Pulmonary artery endothelial cell (primary cell): ENCODE results near the gene OXNAD1. TPM values are rescaled to one million over a fixed set of nuclear protein-coding genes. Genes with fewer than 3 reads are reported as not detected.
A peak's percentile ranks its signal among the peaks of the same experiment; 100 is the strongest.

ENCODE experiments used
- DNase-seq: peaks from one replicate; pipeline ENCODE4 v3.0.0-alpha.2; 2011; ENCODE audit warnings: low read depth, low spot score
- total RNA-seq: library from RNA; depleted of rRNA; stranded (reverse); fragments of >200 nt; gene quantifications from 2 replicates; pipeline ENCODE4 v1.2.3, GENCODE V29; 2014

Gene OXNAD1
- total RNA-seq, 1 donor from 2014 or later = 13.9 TPM

GRCh38 chr3:16277471-16277870 lies 12.5 kb downstream of the OXNAD1 start:
- DNase-seq = peak; percentile 3

- DNase-seq = no peak
These were observed 14.2 kb downstream of the OXNAD1 start for GRCh38 chr3:16279010-16279801.

GRCh38 chr3:16280671-16281070 lies 15.7 kb downstream of the OXNAD1 start:
- peak; percentile 27 for DNase-seq

- no peak for DNase-seq
These were observed 19.6 kb downstream of the OXNAD1 start for GRCh38 chr3:16284633-16285032.

- no peak for DNase-seq
These were observed 21.1 kb downstream of the OXNAD1 start for GRCh38 chr3:16286161-16286560.

GRCh38 chr3:16286751-16287543 lies 21.9 kb downstream of the OXNAD1 start:
- DNase-seq = no peak

GRCh38 chr3:16288664-16289063 lies 23.7 kb downstream of the OXNAD1 start:
- DNase-seq = no peak

- no peak for DNase-seq
These were observed 24.3 kb downstream of the OXNAD1 start for GRCh38 chr3:16289144-16289889.

GRCh38 chr3:16290007-16290826 lies 25.2 kb downstream of the OXNAD1 start:
- no peak for DNase-seq

- DNase-seq = no peak
These were observed 25.8 kb downstream of the OXNAD1 start for GRCh38 chr3:16290827-16291196.

- DNase-seq = no peak
These were observed 29.8 kb downstream of the OXNAD1 start for GRCh38 chr3:16294844-16295243.

- no peak for DNase-seq
These were observed 30.4 kb downstream of the OXNAD1 start for GRCh38 chr3:16295298-16295890.

GRCh38 chr3:16297997-16298885 lies 33.2 kb downstream of the OXNAD1 start:
- DNase-seq = no peak

GRCh38 chr3:16298891-16299290 lies 33.9 kb downstream of the OXNAD1 start:
- DNase-seq = no peak

GRCh38 chr3:16299746-16300145 lies 34.7 kb downstream of the OXNAD1 start:
- DNase-seq = no peak

GRCh38 chr3:16300307-16300706 lies 35.3 kb downstream of the OXNAD1 start:
- no peak for DNase-seq

GRCh38 chr3:16300881-16301359 lies 35.9 kb downstream of the OXNAD1 start:
- no peak for DNase-seq

- DNase-seq = no peak
These were observed 36.5 kb downstream of the OXNAD1 start for GRCh38 chr3:16301507-16301906.

GRCh38 chr3:16302082-16302631 lies 37.1 kb downstream of the OXNAD1 start:
- DNase-seq = no peak
